ENCODE results near the gene FZD10. TPM values are rescaled to one million over a fixed set of nuclear protein-coding genes. Genes with fewer than 3 reads are reported as not detected.

FZD10 gene
- total RNA-seq, 2 donors from 2014 or later: under 0.01 to 0.52 TPM

DNA sequence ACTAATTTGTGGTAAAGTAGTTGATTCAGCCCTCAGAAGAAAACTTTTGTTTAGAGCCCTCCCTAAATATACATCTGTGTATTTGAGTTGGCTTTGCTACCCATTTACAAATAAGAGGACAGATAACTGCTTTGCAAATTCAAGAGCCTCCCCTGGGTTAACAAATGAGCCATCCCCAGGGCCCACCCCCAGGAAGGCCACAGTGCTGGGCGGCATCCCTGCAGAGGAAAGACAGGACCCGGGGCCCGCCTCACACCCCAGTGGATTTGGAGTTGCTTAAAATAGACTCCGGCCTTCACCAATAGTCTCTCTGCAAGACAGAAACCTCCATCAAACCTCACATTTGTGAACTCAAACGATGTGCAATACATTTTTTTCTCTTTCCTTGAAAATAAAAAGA, 2.7 kb downstream of the FZD10 start:
- no peak overlapping the region for H3K4me3 ChIP-seq
- 44 to 50% methylated on average over 5 of the region's 5 CpGs for WGBS, 2 donors
- DNase-seq (no peak), ATAC-seq (no peak)
- H3K27ac ChIP-seq: no peak overlapping the region
- H3K9me3 ChIP-seq: no peaks in the 10 kb centered on the region
- TF ChIP-seq, protein P1, sequence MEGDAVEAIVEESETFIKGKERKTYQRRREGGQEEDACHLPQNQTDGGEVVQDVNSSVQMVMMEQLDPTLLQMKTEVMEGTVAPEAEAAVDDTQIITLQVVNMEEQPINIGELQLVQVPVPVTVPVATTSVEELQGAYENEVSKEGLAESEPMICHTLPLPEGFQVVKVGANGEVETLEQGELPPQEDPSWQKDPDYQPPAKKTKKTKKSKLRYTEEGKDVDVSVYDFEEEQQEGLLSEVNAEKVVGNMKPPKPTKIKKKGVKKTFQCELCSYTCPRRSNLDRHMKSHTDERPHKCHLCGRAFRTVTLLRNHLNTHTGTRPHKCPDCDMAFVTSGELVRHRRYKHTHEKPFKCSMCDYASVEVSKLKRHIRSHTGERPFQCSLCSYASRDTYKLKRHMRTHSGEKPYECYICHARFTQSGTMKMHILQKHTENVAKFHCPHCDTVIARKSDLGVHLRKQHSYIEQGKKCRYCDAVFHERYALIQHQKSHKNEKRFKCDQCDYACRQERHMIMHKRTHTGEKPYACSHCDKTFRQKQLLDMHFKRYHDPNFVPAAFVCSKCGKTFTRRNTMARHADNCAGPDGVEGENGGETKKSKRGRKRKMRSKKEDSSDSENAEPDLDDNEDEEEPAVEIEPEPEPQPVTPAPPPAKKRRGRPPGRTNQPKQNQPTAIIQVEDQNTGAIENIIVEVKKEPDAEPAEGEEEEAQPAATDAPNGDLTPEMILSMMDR (IDR thresholded peaks at IDR 0.05): no peak
- TF ChIP-seq POLR2A (IDR thresholded peaks at IDR 0.05): no peak
- peaks cover 0 to 3% of the 10 kb centered on the region in 2 donors for H3K27me3 ChIP-seq
- H3K36me3 ChIP-seq (replicated peaks in 1 of 2; ENCODE audit: insufficient read depth in 1 of 2, low read depth in 2 of 2): no peaks in the 10 kb centered on the region
- peaks cover 14% of the 10 kb centered on the region for H3K4me1 ChIP-seq
- intact Hi-C loops (cut with DNase I): no loop called here

DNA sequence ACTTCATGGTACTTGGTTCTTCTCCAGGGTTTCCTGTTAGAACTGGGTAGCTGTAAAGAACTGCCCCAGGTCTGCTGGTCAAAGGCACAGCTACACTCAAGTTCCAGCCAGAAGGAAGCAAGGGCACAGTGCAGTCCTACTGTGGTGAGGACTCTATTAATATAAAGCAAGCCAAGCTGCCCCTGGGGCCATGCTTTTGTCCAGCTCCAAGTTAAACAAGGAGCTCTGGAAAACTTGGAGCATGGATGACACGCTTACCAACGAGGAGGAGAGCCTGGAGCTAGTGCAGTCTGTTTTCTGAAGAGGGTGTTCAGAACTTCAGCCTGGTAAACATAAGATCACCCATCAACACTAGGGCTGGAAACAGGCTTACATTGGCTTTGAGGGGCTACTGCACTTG, 4.0 kb downstream of the FZD10 start:
- Histone ChIP-seq H3K9me3 (no peaks in the 10 kb centered on the region), H3K27me3 (peaks cover 0 to 3% of the 10 kb centered on the region in 2 donors), H3K36me3 (replicated peaks in 1 of 2; ENCODE audit: insufficient read depth in 1 of 2, low read depth in 2 of 2) (no peaks in the 10 kb centered on the region), H3K4me1 (peaks cover 7% of the 10 kb centered on the region), H3K27ac (no peak overlapping the region), H3K4me3 (no peak overlapping the region)
- 65 to 67% methylated on average over 2 of the region's 2 CpGs for WGBS, 2 donors
- intact Hi-C loops (cut with DNase I): no loop called here
- TF ChIP-seq, protein P1 (IDR thresholded peaks at IDR 0.05): no peak
- TF ChIP-seq POLR2A (IDR thresholded peaks at IDR 0.05): no peak
- ATAC-seq: no peak
- no peak for DNase-seq

DNA sequence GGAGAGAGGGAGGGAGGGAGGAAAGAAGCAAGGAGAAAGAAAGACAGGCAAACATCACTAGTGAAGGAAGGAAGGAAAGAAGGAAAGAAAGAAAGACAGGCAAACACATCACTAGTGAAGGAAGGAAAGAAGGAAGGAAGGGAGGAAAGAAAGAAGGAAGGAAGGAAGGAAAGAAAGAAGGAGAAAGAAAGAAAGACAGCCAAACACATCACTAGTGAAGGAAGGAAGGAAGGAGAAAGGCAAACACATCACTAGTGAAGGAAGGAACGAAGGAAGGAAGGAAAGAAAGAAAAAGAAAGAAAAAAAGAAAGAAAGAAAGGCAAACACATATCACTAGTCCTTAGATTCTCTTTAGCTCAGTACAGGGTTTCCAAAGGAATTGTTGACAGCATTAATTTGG, 5.3 kb downstream of the FZD10 start:
- Histone ChIP-seq H3K36me3 (replicated peaks in 1 of 2; ENCODE audit: insufficient read depth in 1 of 2, low read depth in 2 of 2) (no peaks in the 10 kb centered on the region), H3K9me3 (no peaks in the 10 kb centered on the region), H3K27me3 (peaks cover 0 to under 1% of the 10 kb centered on the region in 2 donors), H3K4me1 (no peaks in the 10 kb centered on the region), H3K27ac (no peak overlapping the region), H3K4me3 (no peak overlapping the region)
- intact Hi-C loops (cut with DNase I): no loop called here
- WGBS, 2 donors: 20 to 36% methylated on average over 1 of the region's 1 CpG
- ATAC-seq (no peak), DNase-seq (no peak)
- TF ChIP-seq, protein P1 (IDR thresholded peaks at IDR 0.05): no peak
- no peak for TF ChIP-seq POLR2A (IDR thresholded peaks at IDR 0.05)

DNA sequence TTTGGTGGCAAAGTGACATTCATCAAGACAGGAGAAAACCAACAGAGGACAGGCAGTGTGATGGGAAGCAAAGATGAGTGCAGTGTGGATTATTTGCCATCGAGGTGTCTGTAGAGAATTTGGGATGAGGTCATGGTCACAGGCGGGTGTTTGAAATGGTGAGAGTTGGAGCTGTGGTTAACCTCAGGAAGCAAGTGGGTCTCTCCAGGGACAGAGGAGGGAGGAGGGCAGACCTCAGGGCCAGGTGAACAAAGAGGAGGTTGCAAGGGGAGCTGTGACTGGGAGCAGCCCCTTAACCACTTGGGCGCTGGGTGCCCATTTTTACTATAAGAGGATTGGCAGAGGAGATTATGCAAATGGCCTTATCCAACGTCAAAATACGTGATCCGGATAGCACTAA, 7.0 kb downstream of the FZD10 start:
- intact Hi-C loops (cut with DNase I): no loop called here
- DNase-seq (no peak), ATAC-seq (no peak)

DNA sequence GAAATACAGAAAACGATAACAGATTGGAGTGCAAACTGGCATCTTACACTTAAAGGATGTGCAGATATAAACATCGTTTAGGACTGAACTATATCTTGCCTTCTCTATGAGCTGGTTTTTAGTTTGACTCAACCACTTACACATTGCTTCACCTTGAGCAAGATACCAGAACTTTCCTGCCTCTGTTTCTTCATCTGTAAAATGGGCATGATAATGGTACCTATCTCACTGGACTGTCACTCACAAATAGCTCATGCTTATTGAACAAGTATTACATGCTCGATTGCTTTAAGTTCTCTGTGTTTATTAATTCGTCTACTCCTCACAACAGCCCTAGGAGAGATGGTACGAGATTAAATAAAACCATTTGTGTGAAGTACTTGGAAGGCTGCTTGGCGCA, 7.7 kb downstream of the FZD10 start:
- Histone ChIP-seq H3K36me3 (replicated peaks in 1 of 2; ENCODE audit: insufficient read depth in 1 of 2, low read depth in 2 of 2) (no peaks in the 10 kb centered on the region), H3K27me3 (no peaks in the 10 kb centered on the region), H3K4me1 (no peaks in the 10 kb centered on the region), H3K9me3 (no peaks in the 10 kb centered on the region), H3K4me3 (no peak overlapping the region), H3K27ac (no peak overlapping the region)
- intact Hi-C loops (cut with DNase I): no loop called here
- WGBS, 2 donors: 45 to 47% methylated on average over 6 of the region's 6 CpGs
- no peak for ATAC-seq
- no peak for DNase-seq
- no peak for TF ChIP-seq POLR2A (IDR thresholded peaks at IDR 0.05)
- TF ChIP-seq, protein P1 (IDR thresholded peaks at IDR 0.05): no peak

More for the DNA sequence above, 7.0 kb downstream of the FZD10 start:
- no peak for TF ChIP-seq POLR2A (IDR thresholded peaks at IDR 0.05)
- TF ChIP-seq, protein P1 (IDR thresholded peaks at IDR 0.05): no peak
- no peaks in the 10 kb centered on the region for H3K27me3 ChIP-seq
- H3K4me1 ChIP-seq: no peaks in the 10 kb centered on the region
- 20 to 23% methylated on average over 6 of the region's 6 CpGs for WGBS, 2 donors
- no peaks in the 10 kb centered on the region for H3K36me3 ChIP-seq (replicated peaks in 1 of 2; ENCODE audit: insufficient read depth in 1 of 2, low read depth in 2 of 2)
- H3K27ac ChIP-seq: no peak overlapping the region
- no peaks in the 10 kb centered on the region for H3K9me3 ChIP-seq
- H3K4me3 ChIP-seq: no peak overlapping the region

Measured in body of pancreas (tissue), 4 donors.